Activated CD4-positive, alpha-beta T cell treated with anti-CD3 and anti-CD28 coated beads, Interleukin-2, amount 10 ng/mL, durations not matched to agents 7 days and 5 days (primary cell): Measurements from ENCODE around the gene INTS13. TPM values are rescaled to one million over a fixed set of nuclear protein-coding genes. Genes with fewer than 3 reads are reported as not detected.
"Not testable (repeated sequence)": the region's sequence is repeated elsewhere in the genome, so short reads cannot be mapped to it uniquely, and the experiment has no call there.

Experiments used
- CTCF ChIA-PET: fragments of 350-600 bp; sonication (Branson Sonifier 250); formaldehyde crosslinking; loops from one replicate; lab custom pipeline; 2021; ENCODE audit warnings: antibody characterized with exemption; lab: Charles Lee
- POLR2A ChIA-PET: fragments of 350-600 bp; sonication (Branson Sonifier 250); formaldehyde crosslinking; loops from one replicate; lab custom pipeline; 2021; ENCODE audit warnings: antibody characterized with exemption; lab: Charles Lee
- DNase-seq: peaks from one replicate; pipeline ENCODE4 v3.0.0-alpha.2; 2020
- H3K27ac Mint-ChIP-seq: one replicate; pipeline ENCODE4 v1.8.0; 2021; ENCODE audit warnings: mild to moderate bottlenecking, moderate library complexity, mixed read lengths
- H3K27me3 Mint-ChIP-seq: one replicate; pipeline ENCODE4 v1.8.0; 2021; ENCODE audit warnings: mixed read lengths
- H3K36me3 Mint-ChIP-seq: one replicate; pipeline ENCODE4 v1.8.0; 2021; ENCODE audit warnings: low read depth, mixed read lengths
- H3K4me1 Mint-ChIP-seq: one replicate; pipeline ENCODE4 v1.8.0; 2021; ENCODE audit warnings: mixed read lengths
- H3K4me3 Mint-ChIP-seq: one replicate; pipeline ENCODE4 v1.8.0; 2021; ENCODE audit warnings: mild to moderate bottlenecking, moderate library complexity, mixed read lengths
- H3K9me3 Mint-ChIP-seq: one replicate; pipeline ENCODE4 v1.8.0; 2021; ENCODE audit warnings: mixed read lengths
- total RNA-seq, 2 experiments: library from RNA; stranded (reverse); gene quantifications; one replicate each; pipeline ENCODE4 v1.2.3, GENCODE V29; 2021

Gene INTS13
- total RNA-seq, 2 experiments from 2014 or later: 46.6 to 47.7 TPM

GRCh38 chr12:26874501-26875296 lies 63.1 kb downstream of the INTS13 start:
- Mint-ChIP-seq H3K27me3 (peaks cover 5% of the 10 kb centered on the region), H3K9me3 (no peaks in the 10 kb centered on the region), H3K27ac (no peak overlapping the region), H3K4me3 (no peak overlapping the region), H3K36me3 (no peaks in the 10 kb centered on the region), H3K4me1 (peaks cover 11% of the 10 kb centered on the region)
- no peak for DNase-seq
- ChIA-PET POLR2A (no interaction called here), CTCF (interaction anchor here (2.2 kb wide), 1 partner anchor 11 kb away, joined by 16 read pairs; no protein-coding TSS in a partner anchor)

GRCh38 chr12:26872625-26873024 lies 65.2 kb downstream of the INTS13 start:
- Mint-ChIP-seq H3K27me3 (peaks cover 5% of the 10 kb centered on the region), H3K9me3 (no peaks in the 10 kb centered on the region), H3K4me3 (no peak overlapping the region), H3K4me1 (peaks cover 17% of the 10 kb centered on the region), H3K36me3 (peaks cover under 1% of the 10 kb centered on the region), H3K27ac (no peak overlapping the region)
- ChIA-PET CTCF (interaction anchor here (2.9 kb wide), 1 partner anchor 13 kb away, joined by 15 read pairs; no protein-coding TSS in a partner anchor), POLR2A (no interaction called here)
- no peak for DNase-seq

GRCh38 chr12:26871985-26872384 lies 65.8 kb downstream of the INTS13 start:
- peaks cover 2% of the 10 kb centered on the region for H3K36me3 Mint-ChIP-seq
- no peak for DNase-seq
- no peak overlapping the region for H3K27ac Mint-ChIP-seq
- ChIA-PET POLR2A (no interaction called here), CTCF (interaction anchor here (0.6 to 2.9 kb wide), 2 partner anchors 14 to 69 kb away, joined by 4 to 15 read pairs; no protein-coding TSS in a partner anchor)
- H3K27me3 Mint-ChIP-seq: peaks cover 5% of the 10 kb centered on the region
- H3K9me3 Mint-ChIP-seq: no peaks in the 10 kb centered on the region
- peaks cover 23% of the 10 kb centered on the region for H3K4me1 Mint-ChIP-seq
- H3K4me3 Mint-ChIP-seq: no peak overlapping the region

GRCh38 chr12:26870491-26871419 lies 67.0 kb downstream of the INTS13 start:
- no peak for DNase-seq
- Mint-ChIP-seq H3K36me3 (peaks cover 2% of the 10 kb centered on the region), H3K27ac (no peak overlapping the region), H3K9me3 (no peaks in the 10 kb centered on the region), H3K4me3 (no peak overlapping the region), H3K27me3 (peaks cover 5% of the 10 kb centered on the region), H3K4me1 (peaks cover 25% of the 10 kb centered on the region)
- CTCF ChIA-PET: interaction anchor here (0.5 to 2.9 kb wide), 2 partner anchors 15 to 1624 kb away, joined by 3 to 15 read pairs; no protein-coding TSS in a partner anchor
- POLR2A ChIA-PET: no interaction called here

- POLR2A ChIA-PET: no interaction called here
Measured at GRCh38 chr12:26869908-26870459, 67.8 kb downstream of the INTS13 start.

GRCh38 chr12:26869104-26869494 lies 68.7 kb downstream of the INTS13 start:
- DNase-seq: no peak
- Mint-ChIP-seq H3K4me3 (no peak overlapping the region), H3K36me3 (peaks cover 2% of the 10 kb centered on the region), H3K27me3 (peaks cover 5% of the 10 kb centered on the region), H3K27ac (no peak overlapping the region), H3K9me3 (no peaks in the 10 kb centered on the region), H3K4me1 (peaks cover 25% of the 10 kb centered on the region)
- ChIA-PET CTCF (interaction anchor here (0.7 to 1.8 kb wide), 3 partner anchors 16 to 437 kb away, joined by 3 to 6 read pairs (median 3); partner anchors contain the start of gene TM7SF3), POLR2A (no interaction called here)

More at GRCh38 chr12:26869908-26870459, 67.8 kb downstream of the INTS13 start:
- Mint-ChIP-seq H3K36me3 (peaks cover 2% of the 10 kb centered on the region), H3K9me3 (no peaks in the 10 kb centered on the region), H3K4me3 (no peak overlapping the region), H3K27me3 (peaks cover 5% of the 10 kb centered on the region), H3K4me1 (peaks cover 25% of the 10 kb centered on the region), H3K27ac (no peak overlapping the region)
- CTCF ChIA-PET: interaction anchor here (0.5 to 2.9 kb wide), 4 partner anchors 16 to 1624 kb away, joined by 3 to 15 read pairs (median 3); partner anchors contain the start of gene TM7SF3
- no peak for DNase-seq

GRCh38 chr12:26868447-26869103 lies 69.2 kb downstream of the INTS13 start:
- no peak for DNase-seq
- POLR2A ChIA-PET: no interaction called here
- no peak overlapping the region for H3K4me3 Mint-ChIP-seq
- peaks cover 2% of the 10 kb centered on the region for H3K36me3 Mint-ChIP-seq
- H3K9me3 Mint-ChIP-seq: no peaks in the 10 kb centered on the region
- no peak overlapping the region for H3K27ac Mint-ChIP-seq
- peaks cover 25% of the 10 kb centered on the region for H3K4me1 Mint-ChIP-seq
- CTCF ChIA-PET: interaction anchor here (1.4 to 1.8 kb wide), 2 partner anchors 16 to 145 kb away, joined by 3 to 6 read pairs; partner anchors contain the start of gene TM7SF3
- H3K27me3 Mint-ChIP-seq: peaks cover 5% of the 10 kb centered on the region

GRCh38 chr12:26867080-26867479 lies 70.7 kb downstream of the INTS13 start:
- peak overlapping the region; percentile 12 for H3K27ac Mint-ChIP-seq
- no peak for DNase-seq
- peaks cover 3% of the 10 kb centered on the region for H3K27me3 Mint-ChIP-seq
- H3K36me3 Mint-ChIP-seq: peaks cover 2% of the 10 kb centered on the region
- ChIA-PET CTCF (interaction anchor here (0.6 to 1.5 kb wide), 6 partner anchors 9 to 925 kb away, joined by 3 to 4 read pairs (median 3); no protein-coding TSS in a partner anchor), POLR2A (no interaction called here)
- H3K4me1 Mint-ChIP-seq: peaks cover 25% of the 10 kb centered on the region
- no peak overlapping the region for H3K4me3 Mint-ChIP-seq
- no peaks in the 10 kb centered on the region for H3K9me3 Mint-ChIP-seq

GRCh38 chr12:26863515-26863914 lies 74.3 kb downstream of the INTS13 start:
- POLR2A ChIA-PET: no interaction called here
- no peak overlapping the region for H3K4me3 Mint-ChIP-seq
- H3K27me3 Mint-ChIP-seq: peaks cover 10% of the 10 kb centered on the region
- CTCF ChIA-PET: interaction anchor here (0.7 to 1.3 kb wide), 3 partner anchors 13 to 759 kb away, joined by 3 read pairs; no protein-coding TSS in a partner anchor
- peaks cover 14% of the 10 kb centered on the region for H3K4me1 Mint-ChIP-seq
- H3K9me3 Mint-ChIP-seq: no peaks in the 10 kb centered on the region
- peaks cover 2% of the 10 kb centered on the region for H3K36me3 Mint-ChIP-seq
- DNase-seq: no peak
- H3K27ac Mint-ChIP-seq: no peak overlapping the region

- CTCF ChIA-PET: interaction anchor here (0.7 to 1.3 kb wide), 3 partner anchors 14 to 759 kb away, joined by 3 read pairs; no protein-coding TSS in a partner anchor
- H3K4me3 Mint-ChIP-seq, POLR2A ChIA-PET, H3K27ac Mint-ChIP-seq, H3K36me3 Mint-ChIP-seq, DNase-seq, H3K9me3 Mint-ChIP-seq: not testable (repeated sequence)
- H3K27me3 Mint-ChIP-seq: peaks cover 13% of the 10 kb centered on the region
- peaks cover 10% of the 10 kb centered on the region for H3K4me1 Mint-ChIP-seq
Measured at GRCh38 chr12:26862787-26863186, 75.0 kb downstream of the INTS13 start.

GRCh38 chr12:26861690-26862089 lies 76.1 kb downstream of the INTS13 start:
- no peak overlapping the region for H3K27ac Mint-ChIP-seq
- ChIA-PET CTCF (no interaction called here), POLR2A (no interaction called here)
- no peaks in the 10 kb centered on the region for H3K9me3 Mint-ChIP-seq
- DNase-seq: no peak
- H3K4me3 Mint-ChIP-seq: no peak overlapping the region
- H3K4me1 Mint-ChIP-seq: peaks cover 1% of the 10 kb centered on the region
- peaks cover 14% of the 10 kb centered on the region for H3K27me3 Mint-ChIP-seq
- no peaks in the 10 kb centered on the region for H3K36me3 Mint-ChIP-seq
